Epithelial cell of esophagus (primary cell): ENCODE results near the gene DPY19L1.
"Not testable (repeated sequence)": the region's sequence is repeated elsewhere in the genome, so short reads cannot be mapped to it uniquely, and the experiment has no call there.

Experiments used
- DNase-seq: peaks from one replicate; pipeline ENCODE4 v3.0.0; 2010; ENCODE audit warnings: low read depth
- H3K4me3 ChIP-seq: 2 replicates; pipeline ENCODE4 v1.5.1; 2011; ENCODE audit warnings: mild to moderate bottlenecking, low read length, control low read depth
- TF ChIP-seq, protein P1 (sequence below): IDR thresholded peaks from 2 replicates; pipeline ENCODE4 v1.5.1; 2011; ENCODE audit warnings: low read depth, mild to moderate bottlenecking, low read length, control low read depth, inconsistent platforms; ENCODE audit not compliant: insufficient read depth; ENCODE audit errors: missing control alignments

Gene DPY19L1

GRCh38 chr7:35037211-35037525 lies at the start of gene DPY19L1:
Gene DPY19L1, minus strand, starts transcription at chr7:35037485. Its CDS starts 91 bp downstream, at chr7:35037394.
- H3K4me3 ChIP-seq = peak within 1 kb of the TSS; percentile 61
- TF ChIP-seq, protein P1, sequence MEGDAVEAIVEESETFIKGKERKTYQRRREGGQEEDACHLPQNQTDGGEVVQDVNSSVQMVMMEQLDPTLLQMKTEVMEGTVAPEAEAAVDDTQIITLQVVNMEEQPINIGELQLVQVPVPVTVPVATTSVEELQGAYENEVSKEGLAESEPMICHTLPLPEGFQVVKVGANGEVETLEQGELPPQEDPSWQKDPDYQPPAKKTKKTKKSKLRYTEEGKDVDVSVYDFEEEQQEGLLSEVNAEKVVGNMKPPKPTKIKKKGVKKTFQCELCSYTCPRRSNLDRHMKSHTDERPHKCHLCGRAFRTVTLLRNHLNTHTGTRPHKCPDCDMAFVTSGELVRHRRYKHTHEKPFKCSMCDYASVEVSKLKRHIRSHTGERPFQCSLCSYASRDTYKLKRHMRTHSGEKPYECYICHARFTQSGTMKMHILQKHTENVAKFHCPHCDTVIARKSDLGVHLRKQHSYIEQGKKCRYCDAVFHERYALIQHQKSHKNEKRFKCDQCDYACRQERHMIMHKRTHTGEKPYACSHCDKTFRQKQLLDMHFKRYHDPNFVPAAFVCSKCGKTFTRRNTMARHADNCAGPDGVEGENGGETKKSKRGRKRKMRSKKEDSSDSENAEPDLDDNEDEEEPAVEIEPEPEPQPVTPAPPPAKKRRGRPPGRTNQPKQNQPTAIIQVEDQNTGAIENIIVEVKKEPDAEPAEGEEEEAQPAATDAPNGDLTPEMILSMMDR = no peak
- DNase-seq = no peak

- not testable (repeated sequence) for DNase-seq, H3K4me3 ChIP-seq
Observed at GRCh38 chr7:35079517-35079916, 42.2 kb upstream of the DPY19L1 start.

GRCh38 chr7:35074008-35074407 lies 36.7 kb upstream of the DPY19L1 start:
- not testable (repeated sequence) for H3K4me3 ChIP-seq, DNase-seq

DNA sequence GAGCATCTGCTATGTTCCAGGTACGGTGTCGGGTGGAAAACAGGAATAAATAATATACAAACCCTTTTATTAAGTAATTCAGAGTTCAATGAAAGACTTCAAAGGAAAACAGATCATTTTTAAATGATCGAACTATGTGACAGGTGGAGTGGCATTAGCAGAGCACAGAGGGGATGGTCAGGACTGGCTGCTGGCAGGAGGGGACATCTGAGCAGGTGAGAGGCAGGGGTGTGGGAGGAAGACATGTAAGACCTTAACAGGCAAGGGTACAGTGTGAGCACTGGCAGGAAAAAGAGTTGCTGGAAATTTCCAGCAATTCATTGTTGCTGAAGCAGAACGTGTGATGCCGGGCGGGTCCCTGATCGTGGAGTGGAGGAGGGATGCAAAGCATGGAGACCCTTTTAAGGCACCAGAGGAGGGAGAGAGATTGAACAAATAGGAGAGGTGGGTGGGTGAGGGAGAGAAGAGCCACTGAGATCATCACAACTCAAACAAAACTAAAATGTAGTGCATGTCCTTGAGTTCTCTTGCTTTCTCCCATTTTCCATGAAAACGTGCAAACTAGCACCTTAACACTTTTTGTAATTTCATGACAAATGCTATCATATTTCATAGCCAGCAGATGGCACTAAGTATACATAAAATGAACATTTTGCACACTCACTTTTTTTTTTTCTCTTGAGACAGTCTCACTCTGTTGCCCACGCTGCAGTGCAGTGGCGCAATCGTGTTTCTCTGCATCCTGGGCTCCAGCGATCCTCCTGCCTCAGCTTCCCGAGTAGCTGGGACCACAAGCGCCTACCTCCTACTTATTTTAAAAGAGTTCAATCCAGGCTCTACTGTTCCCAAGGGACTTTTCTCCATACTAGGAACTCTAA lies 35.9 kb upstream of the DPY19L1 start:
- DNase-seq = peak; percentile 37
- H3K4me3 ChIP-seq = not testable (repeated sequence)

DNA sequence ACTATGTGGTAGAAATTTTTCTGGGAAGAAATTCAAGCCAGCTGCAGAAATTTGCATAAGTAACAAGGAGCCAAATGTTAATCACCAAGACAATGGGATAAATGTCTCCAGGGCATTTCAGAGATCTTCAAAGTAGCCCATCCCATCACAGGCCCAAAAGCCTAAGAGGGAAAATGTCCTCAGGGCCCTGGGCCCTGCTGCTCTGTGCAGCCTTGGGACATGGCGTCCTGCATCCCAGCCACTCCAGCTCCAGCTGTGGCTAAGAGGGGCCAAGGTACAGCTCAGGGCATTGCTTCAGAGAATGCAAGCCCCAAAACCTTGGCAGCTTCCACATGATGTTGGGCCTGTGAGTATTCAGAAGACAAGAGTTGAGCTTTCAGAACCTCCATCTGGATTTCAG lies 31.8 kb upstream of the DPY19L1 start:
- H3K4me3 ChIP-seq, DNase-seq: not testable (repeated sequence)

- DNase-seq, H3K4me3 ChIP-seq: not testable (repeated sequence)
Observed at GRCh38 chr7:35065382-35065781, 28.1 kb upstream of the DPY19L1 start.

GRCh38 chr7:35058571-35058970 lies 21.3 kb upstream of the DPY19L1 start:
- not testable (repeated sequence) for H3K4me3 ChIP-seq

GRCh38 chr7:35057505-35058451 lies 20.5 kb upstream of the DPY19L1 start:
- H3K4me3 ChIP-seq = not testable (repeated sequence)
- peak; percentile 16 for DNase-seq

More at GRCh38 chr7:35058571-35058970, 21.3 kb upstream of the DPY19L1 start:
- DNase-seq = not testable (repeated sequence)

GRCh38 chr7:35055733-35056132 lies 18.4 kb upstream of the DPY19L1 start:
- not testable (repeated sequence) for DNase-seq, H3K4me3 ChIP-seq

DNA sequence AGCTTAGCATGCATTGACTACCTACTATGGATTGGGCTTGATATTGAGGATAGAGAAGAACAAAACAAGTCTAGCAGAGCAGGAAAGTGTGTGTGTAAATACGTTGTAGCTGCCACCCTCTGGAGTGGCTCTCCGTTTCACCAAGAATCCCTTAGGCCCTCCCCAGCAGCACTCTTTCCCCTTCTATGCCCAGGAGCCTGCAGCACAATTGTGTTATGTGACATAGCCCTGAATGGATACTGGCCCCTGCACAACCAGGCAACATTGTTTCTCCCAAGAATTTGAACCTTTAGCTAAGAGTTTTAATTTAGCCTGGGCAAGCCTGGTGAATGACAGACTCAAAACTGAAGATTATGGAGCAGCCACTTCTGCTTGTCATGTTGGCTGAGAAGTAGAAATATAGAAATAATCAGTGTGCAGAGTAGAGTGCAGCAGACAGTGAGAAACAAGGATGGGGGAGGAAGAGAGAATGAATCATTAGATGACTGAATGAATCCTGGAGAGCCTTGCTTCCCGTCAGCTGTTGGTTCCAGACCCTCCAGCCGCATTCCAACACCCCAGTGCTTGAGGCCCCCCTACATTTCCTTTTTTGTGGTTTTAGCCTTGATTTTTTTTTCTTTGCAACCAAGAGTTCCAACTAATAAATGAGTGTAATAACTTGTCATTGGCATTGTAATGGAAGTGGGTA lies 16.3 kb upstream of the DPY19L1 start:
- H3K4me3 ChIP-seq = not testable (repeated sequence)
- peak; percentile 15 for DNase-seq

GRCh38 chr7:35048390-35048789 lies 11.1 kb upstream of the DPY19L1 start:
- DNase-seq, H3K4me3 ChIP-seq: not testable (repeated sequence)

DNA sequence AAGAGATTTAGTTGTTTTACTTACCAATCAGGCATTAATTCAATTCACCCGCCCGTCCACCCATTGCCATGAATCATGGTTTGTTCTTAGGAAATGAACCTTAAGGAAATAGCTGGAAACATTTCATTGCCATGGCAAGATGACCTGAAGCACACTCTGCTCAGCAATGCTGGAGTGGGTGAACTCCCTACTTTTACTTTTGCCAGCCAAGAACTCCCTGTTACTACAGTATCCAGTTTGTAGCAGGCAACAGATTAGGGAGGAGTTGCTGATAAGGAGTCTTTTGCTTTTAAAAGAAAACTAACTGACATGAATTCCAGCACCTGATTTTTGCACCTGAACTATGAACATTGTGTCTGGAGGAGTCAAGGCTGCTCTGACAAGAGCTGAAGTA lies 10.6 kb upstream of the DPY19L1 start:
- peak; percentile 18 for DNase-seq
- not testable (repeated sequence) for H3K4me3 ChIP-seq

GRCh38 chr7:35047263-35047911 lies 10.1 kb upstream of the DPY19L1 start:
- DNase-seq, H3K4me3 ChIP-seq: not testable (repeated sequence)

DNA sequence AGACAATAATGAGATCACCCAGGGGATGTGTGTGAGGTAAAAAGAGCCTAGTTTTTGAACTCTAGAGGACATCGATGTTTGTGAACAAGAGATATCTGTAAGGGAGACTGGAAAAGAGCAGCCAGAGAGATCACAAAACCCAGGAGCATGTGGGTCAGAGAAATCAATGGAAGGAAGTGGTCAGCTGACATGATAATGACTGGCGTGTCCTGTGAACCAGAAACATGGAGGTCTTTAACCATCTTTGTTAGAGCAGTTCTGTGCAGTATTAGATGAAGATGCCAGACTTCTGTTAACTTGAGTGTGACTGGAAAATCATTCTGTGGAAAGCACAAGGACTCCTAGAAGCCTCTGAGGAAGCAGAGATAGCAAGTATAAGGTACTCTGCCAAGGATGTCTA lies 6.0 kb upstream of the DPY19L1 start:
- H3K4me3 ChIP-seq, DNase-seq: not testable (repeated sequence)
